ENCODE data around the gene GLRA2.
A peak's percentile ranks its signal among the peaks of the same experiment; 100 is the strongest.
"Not testable (repeated sequence)": the region's sequence is repeated elsewhere in the genome, so short reads cannot be mapped to it uniquely, and the experiment has no call there.

Gene GLRA2

GRCh38 chrX:14598330-14598729 lies 69.0 kb downstream of the GLRA2 start:
- peaks cover 31% of the 10 kb centered on the region for H3K4me1 ChIP-seq (ENCODE audit: control insufficient read depth, low read depth, low read length)
- H3K4me3 ChIP-seq (ENCODE audit: low read length) = peak overlapping the region; percentile 21
- H3K36me3 ChIP-seq (ENCODE audit: control insufficient read depth, low read depth, low read length) = no peaks in the 10 kb centered on the region
- H3K27me3 ChIP-seq (ENCODE audit: control insufficient read depth, insufficient read depth, low read length) = no peaks in the 10 kb centered on the region
- H3K9ac ChIP-seq (ENCODE audit: low read length) = no peak overlapping the region
- no peaks in the 10 kb centered on the region for H3K9me3 ChIP-seq (ENCODE audit: control insufficient read depth, low read depth, low read length)
- no peak overlapping the region for H3K27ac ChIP-seq (ENCODE audit: low read length)

GRCh38 chrX:14607446-14607985 lies 78.2 kb downstream of the GLRA2 start:
- H3K4me1 ChIP-seq (ENCODE audit: control insufficient read depth, low read depth, low read length) = no peaks in the 10 kb centered on the region
- H3K4me3 ChIP-seq (ENCODE audit: low read length) = no peak overlapping the region

GRCh38 chrX:14612450-14612849 lies 83.1 kb downstream of the GLRA2 start:
- not testable (repeated sequence) for H3K36me3 ChIP-seq (ENCODE audit: control insufficient read depth, low read depth, low read length); H3K27me3 ChIP-seq (ENCODE audit: control insufficient read depth, insufficient read depth, low read length)

More at GRCh38 chrX:14607446-14607985, 78.2 kb downstream of the GLRA2 start:
- Histone ChIP-seq H3K9me3 (ENCODE audit: control insufficient read depth, low read depth, low read length) (no peaks in the 10 kb centered on the region), H3K27me3 (ENCODE audit: control insufficient read depth, insufficient read depth, low read length) (no peaks in the 10 kb centered on the region), H3K9ac (ENCODE audit: low read length) (no peak overlapping the region), H3K36me3 (ENCODE audit: control insufficient read depth, low read depth, low read length) (no peaks in the 10 kb centered on the region), H3K27ac (ENCODE audit: low read length) (no peak overlapping the region)

GRCh38 chrX:14616301-14616700 lies 87.0 kb downstream of the GLRA2 start:
- Histone ChIP-seq H3K9me3 (ENCODE audit: control insufficient read depth, low read depth, low read length) (no peaks in the 10 kb centered on the region), H3K4me3 (ENCODE audit: low read length) (no peak overlapping the region), H3K27me3 (ENCODE audit: control insufficient read depth, insufficient read depth, low read length) (no peaks in the 10 kb centered on the region), H3K36me3 (ENCODE audit: control insufficient read depth, low read depth, low read length) (no peaks in the 10 kb centered on the region), H3K9ac (ENCODE audit: low read length) (no peak overlapping the region), H3K27ac (ENCODE audit: low read length) (no peak overlapping the region), H3K4me1 (ENCODE audit: control insufficient read depth, low read depth, low read length) (no peaks in the 10 kb centered on the region)

More at GRCh38 chrX:14612450-14612849, 83.1 kb downstream of the GLRA2 start:
- H3K9ac ChIP-seq (ENCODE audit: low read length); H3K4me1 ChIP-seq (ENCODE audit: control insufficient read depth, low read depth, low read length); H3K27ac ChIP-seq (ENCODE audit: low read length); H3K9me3 ChIP-seq (ENCODE audit: control insufficient read depth, low read depth, low read length); H3K4me3 ChIP-seq (ENCODE audit: low read length): not testable (repeated sequence)

GRCh38 chrX:14616836-14617235 lies 87.5 kb downstream of the GLRA2 start:
- Histone ChIP-seq H3K9ac (ENCODE audit: low read length) (no peak overlapping the region), H3K4me1 (ENCODE audit: control insufficient read depth, low read depth, low read length) (no peaks in the 10 kb centered on the region), H3K27me3 (ENCODE audit: control insufficient read depth, insufficient read depth, low read length) (no peaks in the 10 kb centered on the region), H3K4me3 (ENCODE audit: low read length) (no peak overlapping the region), H3K9me3 (ENCODE audit: control insufficient read depth, low read depth, low read length) (no peaks in the 10 kb centered on the region), H3K36me3 (ENCODE audit: control insufficient read depth, low read depth, low read length) (no peaks in the 10 kb centered on the region), H3K27ac (ENCODE audit: low read length) (no peak overlapping the region)

GRCh38 chrX:14618177-14618965 lies 89.0 kb downstream of the GLRA2 start:
- Histone ChIP-seq H3K27ac (ENCODE audit: low read length) (no peak overlapping the region), H3K4me3 (ENCODE audit: low read length) (no peak overlapping the region), H3K27me3 (ENCODE audit: control insufficient read depth, insufficient read depth, low read length) (no peaks in the 10 kb centered on the region), H3K9ac (ENCODE audit: low read length) (no peak overlapping the region), H3K9me3 (ENCODE audit: control insufficient read depth, low read depth, low read length) (no peaks in the 10 kb centered on the region), H3K4me1 (ENCODE audit: control insufficient read depth, low read depth, low read length) (no peaks in the 10 kb centered on the region), H3K36me3 (ENCODE audit: control insufficient read depth, low read depth, low read length) (no peaks in the 10 kb centered on the region)

GRCh38 chrX:14630733-14631132 lies 101.4 kb downstream of the GLRA2 start:
- no peak overlapping the region for H3K27ac ChIP-seq (ENCODE audit: low read length)
- no peaks in the 10 kb centered on the region for H3K9me3 ChIP-seq (ENCODE audit: control insufficient read depth, low read depth, low read length)
- H3K36me3 ChIP-seq (ENCODE audit: control insufficient read depth, low read depth, low read length) = no peaks in the 10 kb centered on the region
- H3K4me3 ChIP-seq (ENCODE audit: low read length) = no peak overlapping the region
- H3K27me3 ChIP-seq (ENCODE audit: control insufficient read depth, insufficient read depth, low read length) = no peaks in the 10 kb centered on the region
- H3K4me1 ChIP-seq (ENCODE audit: control insufficient read depth, low read depth, low read length) = no peaks in the 10 kb centered on the region
- no peak overlapping the region for H3K9ac ChIP-seq (ENCODE audit: low read length)

GRCh38 chrX:14641681-14642655 lies 112.6 kb downstream of the GLRA2 start:
- no peaks in the 10 kb centered on the region for H3K27me3 ChIP-seq (ENCODE audit: control insufficient read depth, insufficient read depth, low read length)
- H3K4me1 ChIP-seq (ENCODE audit: control insufficient read depth, low read depth, low read length) = no peaks in the 10 kb centered on the region
- H3K9ac ChIP-seq (ENCODE audit: low read length) = no peak overlapping the region
- H3K4me3 ChIP-seq (ENCODE audit: low read length) = no peak overlapping the region
- H3K27ac ChIP-seq (ENCODE audit: low read length) = no peak overlapping the region
- no peaks in the 10 kb centered on the region for H3K36me3 ChIP-seq (ENCODE audit: control insufficient read depth, low read depth, low read length)
- H3K9me3 ChIP-seq (ENCODE audit: control insufficient read depth, low read depth, low read length) = no peaks in the 10 kb centered on the region

- no peaks in the 10 kb centered on the region for H3K27me3 ChIP-seq (ENCODE audit: control insufficient read depth, insufficient read depth, low read length)
- no peak overlapping the region for H3K9ac ChIP-seq (ENCODE audit: low read length)
- no peak overlapping the region for H3K27ac ChIP-seq (ENCODE audit: low read length)
- no peaks in the 10 kb centered on the region for H3K36me3 ChIP-seq (ENCODE audit: control insufficient read depth, low read depth, low read length)
- H3K9me3 ChIP-seq (ENCODE audit: control insufficient read depth, low read depth, low read length) = no peaks in the 10 kb centered on the region
- H3K4me1 ChIP-seq (ENCODE audit: control insufficient read depth, low read depth, low read length) = no peaks in the 10 kb centered on the region
- H3K4me3 ChIP-seq (ENCODE audit: low read length) = no peak overlapping the region
Observed at GRCh38 chrX:14660970-14661369, 131.6 kb downstream of the GLRA2 start.

GRCh38 chrX:14670819-14671218 lies 141.5 kb downstream of the GLRA2 start:
- Histone ChIP-seq H3K9me3 (ENCODE audit: control insufficient read depth, low read depth, low read length) (no peaks in the 10 kb centered on the region), H3K36me3 (ENCODE audit: control insufficient read depth, low read depth, low read length) (no peaks in the 10 kb centered on the region), H3K4me1 (ENCODE audit: control insufficient read depth, low read depth, low read length) (no peaks in the 10 kb centered on the region), H3K27ac (ENCODE audit: low read length) (no peak overlapping the region), H3K27me3 (ENCODE audit: control insufficient read depth, insufficient read depth, low read length) (no peaks in the 10 kb centered on the region), H3K9ac (ENCODE audit: low read length) (no peak overlapping the region), H3K4me3 (ENCODE audit: low read length) (no peak overlapping the region)

- H3K4me3 ChIP-seq (ENCODE audit: low read length) = no peak overlapping the region
- no peaks in the 10 kb centered on the region for H3K9me3 ChIP-seq (ENCODE audit: control insufficient read depth, low read depth, low read length)
- H3K4me1 ChIP-seq (ENCODE audit: control insufficient read depth, low read depth, low read length) = no peaks in the 10 kb centered on the region
- H3K9ac ChIP-seq (ENCODE audit: low read length) = no peak overlapping the region
- H3K27ac ChIP-seq (ENCODE audit: low read length) = no peak overlapping the region
- no peaks in the 10 kb centered on the region for H3K36me3 ChIP-seq (ENCODE audit: control insufficient read depth, low read depth, low read length)
- no peaks in the 10 kb centered on the region for H3K27me3 ChIP-seq (ENCODE audit: control insufficient read depth, insufficient read depth, low read length)
Observed at GRCh38 chrX:14672611-14673172, 143.4 kb downstream of the GLRA2 start.
